ENCODE measurements around the gene ATP1A3.

Gene ATP1A3

GRCh38 chr19:41984961-41985360 lies 9.1 kb downstream of the ATP1A3 start:
- DNase-seq = no peak

- no peak for DNase-seq
Observed at GRCh38 chr19:41981724-41982123, 12.3 kb downstream of the ATP1A3 start.

- no peak for DNase-seq
Observed at GRCh38 chr19:41978470-41978869, 15.6 kb downstream of the ATP1A3 start.

- DNase-seq = no peak
Observed at GRCh38 chr19:41977916-41978315, 16.1 kb downstream of the ATP1A3 start.

- no peak for DNase-seq
Observed at GRCh38 chr19:41974652-41975051, 19.4 kb downstream of the ATP1A3 start.

GRCh38 chr19:41971363-41971762 lies 22.7 kb downstream of the ATP1A3 start:
- no peak for DNase-seq

GRCh38 chr19:41969772-41970458 lies 24.1 kb downstream of the ATP1A3 start:
- no peak for DNase-seq

- DNase-seq = no peak
Observed at GRCh38 chr19:41968751-41969595, 25.1 kb downstream of the ATP1A3 start.

GRCh38 chr19:41967054-41967783 lies 26.8 kb downstream of the ATP1A3 start:
- no peak for DNase-seq

GRCh38 chr19:41965106-41965505 lies 28.9 kb downstream of the ATP1A3 start:
- DNase-seq = no peak

GRCh38 chr19:41960973-41961372 lies 33.1 kb downstream of the ATP1A3 start:
- no peak for DNase-seq

GRCh38 chr19:41959056-41960053 lies 34.7 kb downstream of the ATP1A3 start, which contains the start of gene RABAC1:
Gene RABAC1, minus strand, starts transcription at chr19:41959321. Its CDS starts 29 bp downstream, at chr19:41959292.
- DNase-seq = peak; percentile 94

GRCh38 chr19:41958367-41959055 lies 35.5 kb downstream of the ATP1A3 start:
- DNase-seq = peak; percentile 91

- peak; percentile 66 for DNase-seq
Observed at GRCh38 chr19:41957838-41958366, 36.1 kb downstream of the ATP1A3 start.

GRCh38 chr19:41957161-41957837 lies 36.7 kb downstream of the ATP1A3 start:
- no peak for DNase-seq

GRCh38 chr19:41956621-41957020 lies 37.4 kb downstream of the ATP1A3 start:
- DNase-seq = no peak

- no peak for DNase-seq
Observed at GRCh38 chr19:41955521-41955920, 38.5 kb downstream of the ATP1A3 start.

- peak; percentile 99 for DNase-seq
Observed at GRCh38 chr19:41951686-41952172, 42.3 kb downstream of the ATP1A3 start.

GRCh38 chr19:41947091-41947490 lies 46.9 kb downstream of the ATP1A3 start:
- no peak for DNase-seq

- DNase-seq = peak; percentile 90
Observed at GRCh38 chr19:41945135-41945766, 48.8 kb downstream of the ATP1A3 start.

All from activated CD8-positive, alpha-beta memory T cell treated with anti-CD3 and anti-CD28 coated beads for 24 hours (primary cell).